ENCODE measurements around the gene TSPEAR. TPM values are rescaled to one million over a fixed set of nuclear protein-coding genes. Genes with fewer than 3 reads are reported as not detected.
"Not testable (repeated sequence)": the region's sequence is repeated elsewhere in the genome, so short reads cannot be mapped to it uniquely, and the experiment has no call there.

Gene TSPEAR
- total and polyA plus RNA-seq, 9 of the 15 experiments (the other 6 are each of a cell fraction or from before 2014, with no cell fraction given): not detected

- H3K4me1 ChIP-seq (replicated peaks in 1 of 2; ENCODE audit: control insufficient read depth in 2 of 2, insufficient read depth in 2 of 2, low read length in 2 of 2); BruUV-seq (replicated peaks); in situ Hi-C loops (cut with MboI); FAIRE-seq; H3K79me2 ChIP-seq (ENCODE audit: control insufficient read depth, insufficient read depth, low read length); H3K9me1 ChIP-seq (ENCODE audit: control insufficient read depth, insufficient read depth, low read length); H3K9me3 ChIP-seq (replicated peaks; ENCODE audit: control insufficient read depth, insufficient read depth, low read depth, low read length); POLR2A ChIA-PET; H3K27ac ChIP-seq (ENCODE audit: extremely low read depth, low read depth, low read length); DNase-seq (ENCODE audit: extremely low read depth in 1 of 4, low spot score in 3 of 4); H3K9ac ChIP-seq (ENCODE audit: insufficient read depth in 1 of 2, low read depth in 2 of 2, low read length in 2 of 2); ATAC-seq; H3K27me3 ChIP-seq (ENCODE audit: control insufficient read depth in 2 of 2, insufficient read depth in 2 of 2, low read length in 2 of 2); H3K4me2 ChIP-seq (ENCODE audit: insufficient read depth, low read length); H3K4me3 ChIP-seq; intact Hi-C loops (cut with micrococcal nuclease); CTCF ChIA-PET (ENCODE audit: low intra/inter-chr PET ratio); H4K20me1 ChIP-seq (replicated peaks; ENCODE audit: control insufficient read depth, insufficient read depth, low read length); H2AFZ ChIP-seq (ENCODE audit: low read depth, low read length); H3K36me3 ChIP-seq (ENCODE audit: control insufficient read depth, insufficient read depth, low read length): not testable (repeated sequence)
- 3% methylated on average over 20 of the region's 20 CpGs for WGBS (ENCODE audit: insufficient coverage, low coverage, missing lambda C conversion rate)
- 0 out of 2 replicates have a peak, but pooled peaks have one; percentile 35 for TF ChIP-seq ZKSCAN1 (IDR thresholded peaks at IDR 0.05; ENCODE audit: low read depth, low read length)
These were observed 84.1 kb downstream of the TSPEAR start for GRCh38 chr21:44627181-44627822.

- peaks cover 0 to 6% of the 10 kb centered on the region in 2 experiments; a peak in 1 of 5 replicates for H3K27me3 ChIP-seq (ENCODE audit: control insufficient read depth in 2 of 2, insufficient read depth in 2 of 2, low read length in 2 of 2)
- no peak within 1 kb of the TSS for H3K4me3 ChIP-seq
- ATAC-seq: no peak
- H3K36me3 ChIP-seq (ENCODE audit: control insufficient read depth, insufficient read depth, low read length): no peaks in the 10 kb centered on the region
- H3K9ac ChIP-seq (ENCODE audit: insufficient read depth in 1 of 2, low read depth in 2 of 2, low read length in 2 of 2): no peak within 1 kb of the TSS
- in situ Hi-C loops (cut with MboI) (no loop called here), intact Hi-C loops (cut with micrococcal nuclease) (no loop called here)
- H3K9me1 ChIP-seq (ENCODE audit: control insufficient read depth, insufficient read depth, low read length): no peaks in the 10 kb centered on the region
- H3K79me2 ChIP-seq (ENCODE audit: control insufficient read depth, insufficient read depth, low read length): no peaks in the 10 kb centered on the region
- no peak for DNase-seq (ENCODE audit: extremely low read depth in 1 of 4, low spot score in 3 of 4)
- no peaks in the 10 kb centered on the region for H3K4me1 ChIP-seq (replicated peaks in 1 of 2; ENCODE audit: control insufficient read depth in 2 of 2, insufficient read depth in 2 of 2, low read length in 2 of 2)
- no peak for TF ChIP-seq PKNOX1 (IDR thresholded peaks at IDR 0.05)
- peaks cover 5% of the 10 kb centered on the region; the same call in 1 of the 2 replicates for H3K9me3 ChIP-seq (replicated peaks; ENCODE audit: control insufficient read depth, insufficient read depth, low read depth, low read length)
- FAIRE-seq: no peak
- ChIA-PET POLR2A (no interaction called here), CTCF (ENCODE audit: low intra/inter-chr PET ratio) (no interaction called here)
- H3K4me2 ChIP-seq (ENCODE audit: insufficient read depth, low read length): no peak within 1 kb of the TSS
- WGBS (ENCODE audit: insufficient coverage, low coverage, missing lambda C conversion rate): 0% methylated on average over 7 of the region's 7 CpGs
- no peaks in the 10 kb centered on the region for H4K20me1 ChIP-seq (replicated peaks; ENCODE audit: control insufficient read depth, insufficient read depth, low read length)
- H2AFZ ChIP-seq (ENCODE audit: low read depth, low read length): no peak within 1 kb of the TSS
- BruUV-seq (replicated peaks): no TSS peak
- H3K27ac ChIP-seq (ENCODE audit: extremely low read depth, low read depth, low read length): no peak within 1 kb of the TSS
These were observed 84.7 kb downstream of the TSPEAR start, which contains the start of gene KRTAP10-9 for GRCh38 chr21:44626673-44627143. Gene KRTAP10-9, plus strand, starts transcription at chr21:44627093. Its CDS starts 79 bp downstream, at chr21:44627172.
